ENCODE measurements around the gene VRK1. TPM values are rescaled to one million over a fixed set of nuclear protein-coding genes. Genes with fewer than 3 reads are reported as not detected.

The VRK1 gene
- total and polyA plus RNA-seq, 4 donors, result 6.4 to 21.8 (median 8.5) TPM

GRCh38 chr14:96782436-96782835, 14.7 kb upstream of the VRK1 start:
- DNase-seq (no peak), ATAC-seq (ENCODE audit: insufficient read depth, low FRiP score) (no peak)
- no peak overlapping the region for H3K4me3 ChIP-seq
- H3K9ac ChIP-seq (ENCODE audit: insufficient read depth in 1 of 2, low read length in 2 of 2), result no peak overlapping the region
- H3K36me3 ChIP-seq (ENCODE audit: control insufficient read depth in 4 of 4, insufficient read depth in 4 of 4, low read length in 4 of 4), result no peaks in the 10 kb centered on the region
- no peaks in the 10 kb centered on the region for H3K4me1 ChIP-seq (ENCODE audit: control insufficient read depth in 5 of 5, insufficient read depth in 5 of 5, low read length in 5 of 5)
- WGBS, 2 donors, result 84 to 86% methylated on average over 8 of the region's 8 CpGs
- no peak for TF ChIP-seq CTCF (IDR thresholded peaks at IDR 0.05; ENCODE audit: control extremely low read depth, extremely low read depth)
- no peaks in the 10 kb centered on the region for H3K9me3 ChIP-seq (ENCODE audit: control insufficient read depth in 4 of 4, insufficient read depth in 3 of 4, low read length in 3 of 4)
- peaks cover 0 to 2% (median 2%) of the 10 kb centered on the region in 3 donors for H3K27me3 ChIP-seq (ENCODE audit: control insufficient read depth in 3 of 3, insufficient read depth in 3 of 3, low read length in 2 of 3)
- H3K27ac ChIP-seq (ENCODE audit: low read depth in 1 of 2, low read length in 1 of 2), result no peak overlapping the region

GRCh38 chr14:96783043-96783914, 13.9 kb upstream of the VRK1 start:
- no peaks in the 10 kb centered on the region for H3K4me1 ChIP-seq (ENCODE audit: control insufficient read depth in 5 of 5, insufficient read depth in 5 of 5, low read length in 5 of 5)
- H3K27ac ChIP-seq (ENCODE audit: low read depth in 1 of 2, low read length in 1 of 2), result no peak overlapping the region
- no peak overlapping the region for H3K4me3 ChIP-seq
- WGBS, 2 donors, result 73 to 76% methylated on average over 10 of the region's 10 CpGs
- no peak for DNase-seq
- no peaks in the 10 kb centered on the region for H3K9me3 ChIP-seq (ENCODE audit: control insufficient read depth in 4 of 4, insufficient read depth in 3 of 4, low read length in 3 of 4)
- no peak overlapping the region for H3K9ac ChIP-seq (ENCODE audit: insufficient read depth in 1 of 2, low read length in 2 of 2)
- no peak for ATAC-seq (ENCODE audit: insufficient read depth, low FRiP score)
- H3K36me3 ChIP-seq (ENCODE audit: control insufficient read depth in 4 of 4, insufficient read depth in 4 of 4, low read length in 4 of 4), result no peaks in the 10 kb centered on the region
- TF ChIP-seq CTCF (IDR thresholded peaks at IDR 0.05; ENCODE audit: control extremely low read depth, extremely low read depth), result no peak
- H3K27me3 ChIP-seq (ENCODE audit: control insufficient read depth in 3 of 3, insufficient read depth in 3 of 3, low read length in 2 of 3), result peaks cover 0 to 2% (median 2%) of the 10 kb centered on the region in 3 donors

GRCh38 chr14:96783915-96784224, 13.3 kb upstream of the VRK1 start:
- Histone ChIP-seq H3K9me3 (ENCODE audit: control insufficient read depth in 4 of 4, insufficient read depth in 3 of 4, low read length in 3 of 4) (no peaks in the 10 kb centered on the region), H3K27ac (ENCODE audit: low read depth in 1 of 2, low read length in 1 of 2) (no peak overlapping the region), H3K9ac (ENCODE audit: insufficient read depth in 1 of 2, low read length in 2 of 2) (no peak overlapping the region), H3K4me1 (ENCODE audit: control insufficient read depth in 5 of 5, insufficient read depth in 5 of 5, low read length in 5 of 5) (no peaks in the 10 kb centered on the region), H3K27me3 (ENCODE audit: control insufficient read depth in 3 of 3, insufficient read depth in 3 of 3, low read length in 2 of 3) (peaks cover 0 to 2% (median 2%) of the 10 kb centered on the region in 3 donors), H3K36me3 (ENCODE audit: control insufficient read depth in 4 of 4, insufficient read depth in 4 of 4, low read length in 4 of 4) (no peaks in the 10 kb centered on the region), H3K4me3 (no peak overlapping the region)
- DNase-seq (no peak), ATAC-seq (ENCODE audit: insufficient read depth, low FRiP score) (no peak)
- TF ChIP-seq CTCF (IDR thresholded peaks at IDR 0.05; ENCODE audit: control extremely low read depth, extremely low read depth), result no peak
- 26 to 54% methylated on average over 4 of the region's 4 CpGs for WGBS, 2 donors

Measured in lung (tissue), 12 donors.